Adrenal gland (tissue), 19 donors: ENCODE data around the gene CBLN2. TPM values are rescaled to one million over a fixed set of nuclear protein-coding genes. Genes with fewer than 3 reads are reported as not detected.

Source experiments
- DNase-seq, 7 donors: peaks; one replicate each; pipeline ENCODE4 v3.0.0-alpha.2; 2019 to 2020
- H3K27ac ChIP-seq, 5 donors: fragments of 200-600 bp; sonication (generic) in 4 of 5; 1 replicate in 3 of 5; 2 replicates in 2 of 5; pipeline versions ENCODE4 v1.5.1 to v1.8.0; 2016 to 2020; ENCODE audit warnings: mild to moderate bottlenecking in 1 of 5
- H3K27me3 ChIP-seq: fragments of 200-600 bp; 2 replicates; pipeline ENCODE4 v1.8.0; 2021
- H3K36me3 ChIP-seq, 2 donors: fragments of 200-600 bp; replicated peaks in 1 of 2; 1 replicate in 1 of 2; 2 replicates in 1 of 2; pipeline versions ENCODE4 v1.5.1 to v1.8.0; 2018 to 2022
- H3K4me1 ChIP-seq, 2 donors: fragments of 200-600 bp; replicated peaks in 1 of 2; 1 replicate in 1 of 2; 2 replicates in 1 of 2; pipeline versions ENCODE4 v1.5.1 to v1.8.0; 2018 to 2021
- H3K4me3 ChIP-seq, 4 donors: fragments of 200-600 bp; sonication (generic) in 3 of 4; one replicate each; pipeline ENCODE4 v1.5.1; 2016 to 2018
- H3K9me3 ChIP-seq, 3 donors: fragments of 200-600 bp; sonication (generic) in 1 of 3; replicated peaks in 1 of 3; 1 replicate in 2 of 3; 2 replicates in 1 of 3; pipeline versions ENCODE4 v1.5.1 to v1.8.0; 2016 to 2021
- CTCF ChIP-seq, 6 experiments: fragments of 450-650 bp in 4 of 6; fragments of 200-600 bp in 2 of 6; sonication (generic) in 1 of 6; IDR thresholded peaks; 1 replicate in 5 of 6; 2 replicates in 1 of 6; pipeline versions ENCODE4 v1.5.1 to v1.8.0; 2016 to 2021; ENCODE audit warnings: antibody characterized with exemption in 6 of 6, mild to moderate bottlenecking in 2 of 6, moderate library complexity in 1 of 6
- POLR2A ChIP-seq, 2 donors: fragments of 450-650 bp; IDR thresholded peaks; one replicate each; pipeline ENCODE4 v1.6.1; 2017; ENCODE audit warnings: antibody characterized with exemption in 2 of 2, mild to moderate bottlenecking in 2 of 2, moderate library complexity in 1 of 2
- WGBS, 4 donors: extraction: QIAGEN DNeasy Blood & Tissue Kit in 2 of 4; methylation state at CpG; one replicate each; pipeline versions ENCODE4 v1.1.5 to v1.1.7; 2013 to 2017; 5-methylcytosine and 5-hydroxymethylcytosine counted together
- intact Hi-C, 2 donors: fragments of 100-400 bp; cut with DNase I; formaldehyde crosslinking; loops; one replicate each; pipeline versions ENCODE4 v1.14.1 to v1.15.0; 2022 to 2023
- long read RNA-seq, 10 donors: library from polyadenylated mRNA in 3 of 10; unstranded in 2 of 10; stranded (forward) in 1 of 10; transcript quantifications; one replicate each; pipeline ENCODE4 v2.0.0 and lab custom pipeline, GENCODE V29; 2021 to 2026
- polyA plus RNA-seq, 3 donors: library from polyadenylated mRNA; stranded (reverse); fragments of 200-250 nt in 2 of 3; fragments of 350-450 nt in 1 of 3; fragmentation: Illumina TruSeq in 1 of 3; extraction: RNeasy Lipid Tissue Mini Kit (QIAGEN cat#74804) in 1 of 3; gene quantifications; one replicate each; pipeline ENCODE4 v1.2.3, GENCODE V29; 2013 to 2014
- total RNA-seq, 9 donors: library from RNA; depleted of rRNA in 4 of 9; stranded (reverse); fragments of >200 nt in 4 of 9; fragments of 120-200 nt in 1 of 9; fragmentation: NEBNext Ultra II Directional in 1 of 9; extraction: Animal tissue kit (Norgen Biotek cat#: 25700) in 1 of 9; gene quantifications; one replicate each; pipeline versions ENCODE4 v1.1.0 to v1.2.4, GENCODE V29; 2013 to 2023
- donor health status: healthy with polysubstance abuse.
- donor health status: Bipolar disorder and iron deficiency.
- donor health status: DM: yes; HTN: yes; CAD: no.
- donor health status: DM: no; HTN: no; CAD: no.
- donor health status: DM: no; HTN: no; CAD: no.
- donor health status: DM: yes; HTN: yes; CAD: no.

CBLN2 gene
- 1 to 10 TPM in 1 of 9 donors, under 1 TPM in 1, not detected in 7; 0.14 to 1.6 TPM for total RNA-seq
- polyA plus RNA-seq: under 1 TPM in 1 of 3 donors, not detected in 2; 0.11 TPM
- long read RNA-seq, donor 1: 0 reads
- long read RNA-seq, donor 2: 0 reads
- long read RNA-seq, donor 3: 0 reads
- long read RNA-seq, donor 4: 0 reads
- long read RNA-seq, donor 5: 0 reads
- long read RNA-seq, donor 6: 0 reads
- long read RNA-seq, donor 7: 0 reads
- long read RNA-seq, donor 8: 0 reads
- long read RNA-seq, donor 9: 0 reads
- long read RNA-seq, donor 10: 0 reads

GRCh38 chr18:72544092-72544886 lies at the start of gene CBLN2:
Gene CBLN2, minus strand, starts transcription at chr18:72544342. Its CDS starts 2,182 bp downstream, at chr18:72542160.
- no peak within 1 kb of the TSS for H3K27ac ChIP-seq
- TF ChIP-seq CTCF (IDR thresholded peaks at IDR 0.05): peak; percentile 23 to 54 (median 46)
- TF ChIP-seq POLR2A (IDR thresholded peaks at IDR 0.05): no peak
- intact Hi-C loops: no loop called here
- no peaks in the 10 kb centered on the region for H3K4me1 ChIP-seq
- H3K4me3 ChIP-seq: no peak within 1 kb of the TSS
- H3K27me3 ChIP-seq: peaks cover 38% of the 10 kb centered on the region
- 3 to 5% (median 3%) methylated on average over 33 to 44 of the region's 44 CpGs for WGBS, 4 donors
- no peaks in the 10 kb centered on the region for H3K9me3 ChIP-seq
- peak in 6 of 7 donors; percentile 24 to 54 (median 38) for DNase-seq
- H3K36me3 ChIP-seq: no peaks in the 10 kb centered on the region

- TF ChIP-seq CTCF (IDR thresholded peaks at IDR 0.05) (no peak), POLR2A (IDR thresholded peaks at IDR 0.05) (no peak)
- no peak overlapping the region for H3K27ac ChIP-seq
- H3K9me3 ChIP-seq: peaks cover 0 to 6% (median 0%) of the 10 kb centered on the region in 3 donors
- no peak overlapping the region for H3K4me3 ChIP-seq
- no peaks in the 10 kb centered on the region for H3K36me3 ChIP-seq
- intact Hi-C loops: no loop called here
- H3K4me1 ChIP-seq: no peaks in the 10 kb centered on the region
- WGBS, 4 donors: 60 to 75% (median 69%) methylated on average over 5 of the region's 5 CpGs
- DNase-seq: no peak
- H3K27me3 ChIP-seq: no peaks in the 10 kb centered on the region
These were observed 44.2 kb upstream of the CBLN2 start for GRCh38 chr18:72588360-72588759.

- H3K36me3 ChIP-seq: no peaks in the 10 kb centered on the region
- 54 to 84% (median 77%) methylated on average over 2 to 3 of the region's 3 CpGs for WGBS, 4 donors
- no peak for DNase-seq
- H3K4me1 ChIP-seq: no peaks in the 10 kb centered on the region
- H3K9me3 ChIP-seq: peaks cover 0 to 6% (median 0%) of the 10 kb centered on the region in 3 donors
- intact Hi-C loops: no loop called here
- TF ChIP-seq CTCF (IDR thresholded peaks at IDR 0.05) (no peak), POLR2A (IDR thresholded peaks at IDR 0.05) (no peak)
- no peak overlapping the region for H3K27ac ChIP-seq
- no peak overlapping the region for H3K4me3 ChIP-seq
- H3K27me3 ChIP-seq: no peaks in the 10 kb centered on the region
These were observed 40.6 kb upstream of the CBLN2 start for GRCh38 chr18:72584787-72585186.

GRCh38 chr18:72581976-72582375 lies 37.8 kb upstream of the CBLN2 start:
- Histone ChIP-seq H3K4me3 (no peak overlapping the region), H3K27me3 (no peaks in the 10 kb centered on the region), H3K9me3 (no peaks in the 10 kb centered on the region), H3K36me3 (no peaks in the 10 kb centered on the region), H3K27ac (no peak overlapping the region), H3K4me1 (no peaks in the 10 kb centered on the region)
- WGBS, 4 donors: 64 to 72% (median 70%) methylated on average over 3 of the region's 3 CpGs
- TF ChIP-seq CTCF (IDR thresholded peaks at IDR 0.05): no peak
- no peak for TF ChIP-seq POLR2A (IDR thresholded peaks at IDR 0.05)
- intact Hi-C loops: no loop called here
- no peak for DNase-seq
